ENCODE data around the gene BPIFB3. TPM values are rescaled to one million over a fixed set of nuclear protein-coding genes. Genes with fewer than 3 reads are reported as not detected.

The BPIFB3 gene
- total RNA-seq, 1 experiment from 2014 or later: not detected

- Histone ChIP-seq H3K27ac (ENCODE audit: low read depth, low read length, poor library complexity, severe bottlenecking) (no peak overlapping the region), H3K9me3 (ENCODE audit: low read depth, low read length, poor library complexity, severe bottlenecking) (no peaks in the 10 kb centered on the region), H3K4me1 (ENCODE audit: insufficient read depth, low read length, poor library complexity, severe bottlenecking) (no peaks in the 10 kb centered on the region), H3K36me3 (ENCODE audit: insufficient read depth, low read length, poor library complexity, severe bottlenecking) (no peaks in the 10 kb centered on the region), H3K27me3 (replicated peaks; ENCODE audit: insufficient read depth, low read depth, low read length, poor library complexity) (peaks cover 5% of the 10 kb centered on the region), H3K4me3 (ENCODE audit: low read depth, low read length, poor library complexity, severe bottlenecking) (no peak overlapping the region)
- no peak for TF ChIP-seq CTCF (conservative IDR thresholded peaks at IDR 0.05; ENCODE audit: low read depth, low read length)
- TF ChIP-seq EZH2 (IDR thresholded peaks at IDR 0.05; ENCODE audit: borderline replicate concordance, low read depth, low read length, poor library complexity, severe bottlenecking): no peak
- POLR2A ChIA-PET (ENCODE audit: low non-redundant PET): no interaction called here
- intact Hi-C loops (cut with micrococcal nuclease; ENCODE audit: unreplicated experiment): no loop called here
- no TSS peak for BruUV-seq (replicated peaks)
- DNase-seq (ENCODE audit: low spot score): no peak
- CTCF ChIA-PET: no interaction called here
Observed at GRCh38 chr20:33027769-33028751, 25.6 kb upstream of the BPIFB3 start.

- BruUV-seq (replicated peaks): no TSS peak
- TF ChIP-seq EZH2 (IDR thresholded peaks at IDR 0.05; ENCODE audit: borderline replicate concordance, low read depth, low read length, poor library complexity, severe bottlenecking) (no peak), CTCF (conservative IDR thresholded peaks at IDR 0.05; ENCODE audit: low read depth, low read length) (no peak)
- Histone ChIP-seq H3K36me3 (ENCODE audit: insufficient read depth, low read length, poor library complexity, severe bottlenecking) (no peaks in the 10 kb centered on the region), H3K27me3 (replicated peaks; ENCODE audit: insufficient read depth, low read depth, low read length, poor library complexity) (peaks cover 5% of the 10 kb centered on the region), H3K9me3 (ENCODE audit: low read depth, low read length, poor library complexity, severe bottlenecking) (no peaks in the 10 kb centered on the region), H3K27ac (ENCODE audit: low read depth, low read length, poor library complexity, severe bottlenecking) (no peak overlapping the region), H3K4me1 (ENCODE audit: insufficient read depth, low read length, poor library complexity, severe bottlenecking) (no peaks in the 10 kb centered on the region), H3K4me3 (ENCODE audit: low read depth, low read length, poor library complexity, severe bottlenecking) (no peak overlapping the region)
- no peak for DNase-seq (ENCODE audit: low spot score)
- ChIA-PET CTCF (no interaction called here), POLR2A (ENCODE audit: low non-redundant PET) (no interaction called here)
- intact Hi-C loops (cut with micrococcal nuclease; ENCODE audit: unreplicated experiment): no loop called here
Observed at GRCh38 chr20:33028875-33029274, 24.8 kb upstream of the BPIFB3 start.

- peaks cover 5% of the 10 kb centered on the region for H3K27me3 ChIP-seq (replicated peaks; ENCODE audit: insufficient read depth, low read depth, low read length, poor library complexity)
- no peak for TF ChIP-seq CTCF (conservative IDR thresholded peaks at IDR 0.05; ENCODE audit: low read depth, low read length)
- no peak for TF ChIP-seq EZH2 (IDR thresholded peaks at IDR 0.05; ENCODE audit: borderline replicate concordance, low read depth, low read length, poor library complexity, severe bottlenecking)
- H3K27ac ChIP-seq (ENCODE audit: low read depth, low read length, poor library complexity, severe bottlenecking): no peak overlapping the region
- H3K9me3 ChIP-seq (ENCODE audit: low read depth, low read length, poor library complexity, severe bottlenecking): no peaks in the 10 kb centered on the region
- DNase-seq (ENCODE audit: low spot score): no peak
- H3K4me3 ChIP-seq (ENCODE audit: low read depth, low read length, poor library complexity, severe bottlenecking): no peak overlapping the region
- intact Hi-C loops (cut with micrococcal nuclease; ENCODE audit: unreplicated experiment): no loop called here
- CTCF ChIA-PET: no interaction called here
- no TSS peak for BruUV-seq (replicated peaks)
- H3K4me1 ChIP-seq (ENCODE audit: insufficient read depth, low read length, poor library complexity, severe bottlenecking): no peaks in the 10 kb centered on the region
- no peaks in the 10 kb centered on the region for H3K36me3 ChIP-seq (ENCODE audit: insufficient read depth, low read length, poor library complexity, severe bottlenecking)
- POLR2A ChIA-PET (ENCODE audit: low non-redundant PET): no interaction called here
Observed at GRCh38 chr20:33030076-33030475, 23.6 kb upstream of the BPIFB3 start.

Data from A673 (cell line).